GM18867 (cell line): ENCODE measurements around the gene TBX2.

ENCODE experiments used
- ATAC-seq: cut with Tn5 transposase; IDR thresholded peaks from one replicate; pipeline ENCODE4 v1.9.1; 2021; ENCODE audit warnings: mild to moderate bottlenecking, moderate library complexity; ENCODE audit not compliant: unreplicated experiment

TBX2 gene

GRCh38 chr17:61411261-61412142 lies 11.9 kb downstream of the TBX2 start:
- peak; percentile 13 for ATAC-seq

- peak; percentile 61 for ATAC-seq
Observed at GRCh38 chr17:61412143-61412859, 12.7 kb downstream of the TBX2 start.

- ATAC-seq: no peak
Observed at GRCh38 chr17:61412860-61413660, 13.4 kb downstream of the TBX2 start.

- ATAC-seq: no peak
Observed at GRCh38 chr17:61413661-61414126, 14.1 kb downstream of the TBX2 start.

DNA sequence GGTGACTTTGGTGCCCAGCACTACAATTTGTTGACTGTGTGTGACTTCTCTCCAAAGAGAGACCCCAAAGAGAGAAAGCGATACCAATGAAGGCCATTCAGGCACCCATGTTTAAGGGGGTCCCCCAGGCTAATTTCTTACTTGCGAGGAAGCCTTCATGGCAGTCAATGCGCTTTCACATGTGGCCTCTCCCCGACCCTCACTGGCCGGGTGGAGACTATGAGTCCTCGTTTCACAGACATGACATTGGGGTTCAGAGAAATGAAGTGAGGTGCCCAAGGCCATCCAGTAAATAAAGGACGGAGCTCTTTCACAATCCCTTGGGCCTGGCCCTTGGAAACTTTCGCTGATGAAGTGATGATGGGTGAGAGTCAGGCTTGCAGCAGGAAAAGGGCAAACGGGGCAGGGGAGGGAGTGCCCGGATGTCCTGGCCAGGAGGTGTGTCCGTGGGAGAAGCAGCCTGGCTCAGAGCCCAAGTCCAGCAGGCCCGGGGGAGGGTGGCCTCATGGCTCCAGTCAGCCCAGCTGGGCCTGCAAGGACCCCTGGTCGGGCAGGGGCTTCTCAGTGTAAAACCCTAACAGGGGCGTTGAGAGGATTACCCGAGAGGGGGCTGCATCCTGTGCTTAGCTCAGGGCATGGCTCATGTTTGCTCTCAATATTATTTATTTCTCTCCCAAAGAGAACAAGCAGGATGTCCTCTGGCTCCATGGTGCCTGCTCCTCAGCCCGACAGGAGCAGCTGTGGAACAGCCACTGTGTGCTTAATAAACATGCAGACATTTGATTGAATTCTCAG lies 14.7 kb downstream of the TBX2 start:
- no peak for ATAC-seq

GRCh38 chr17:61414936-61415251 lies 15.3 kb downstream of the TBX2 start:
- ATAC-seq: no peak

GRCh38 chr17:61415374-61416210 lies 15.9 kb downstream of the TBX2 start:
- no peak for ATAC-seq

GRCh38 chr17:61416211-61416539 lies 16.5 kb downstream of the TBX2 start:
- ATAC-seq: no peak

DNA sequence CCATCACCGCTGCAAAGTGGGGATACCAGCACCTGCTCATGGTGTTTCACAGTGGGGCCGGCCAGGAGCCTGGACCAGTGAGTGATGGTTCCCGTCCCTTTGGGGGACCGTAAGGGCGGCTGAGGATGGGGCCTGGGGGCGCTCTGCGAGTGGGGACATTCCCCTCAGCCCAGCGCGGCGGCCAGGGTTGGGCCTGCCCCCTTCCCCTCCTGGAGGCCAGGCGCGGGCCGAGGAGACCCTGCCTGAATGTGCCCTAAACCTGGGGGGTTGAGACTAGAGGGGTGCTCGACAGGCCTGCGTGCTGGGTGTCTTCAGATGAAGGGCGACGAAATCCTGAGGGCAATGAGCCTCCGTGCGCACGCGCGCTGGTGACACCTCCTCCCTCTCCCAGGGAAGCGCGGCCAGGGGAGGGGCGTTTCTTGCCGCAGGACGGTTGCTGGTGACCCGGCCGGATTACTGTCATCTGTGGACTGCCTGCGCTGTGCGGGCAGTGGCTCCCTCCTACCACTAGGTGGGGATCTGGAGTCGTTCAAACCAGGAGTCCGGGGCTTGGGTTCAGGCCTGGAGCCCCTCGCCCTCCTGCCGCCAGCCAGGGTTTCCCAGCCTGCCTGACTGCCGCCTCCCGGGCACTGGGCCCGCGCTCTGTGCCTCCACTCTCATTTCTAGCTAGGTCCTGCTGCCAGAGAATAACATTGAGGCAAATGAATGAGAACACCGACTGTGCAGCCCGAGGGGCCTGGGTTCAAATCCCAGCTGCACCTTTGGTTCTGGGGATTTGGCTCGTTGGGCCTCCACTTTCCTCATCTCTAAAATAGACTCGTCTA lies 17.1 kb downstream of the TBX2 start:
- ATAC-seq: peak; percentile 56

GRCh38 chr17:61418449-61418848 lies 18.8 kb downstream of the TBX2 start:
- no peak for ATAC-seq

- ATAC-seq: no peak
Observed at GRCh38 chr17:61419496-61420046, 19.9 kb downstream of the TBX2 start.

DNA sequence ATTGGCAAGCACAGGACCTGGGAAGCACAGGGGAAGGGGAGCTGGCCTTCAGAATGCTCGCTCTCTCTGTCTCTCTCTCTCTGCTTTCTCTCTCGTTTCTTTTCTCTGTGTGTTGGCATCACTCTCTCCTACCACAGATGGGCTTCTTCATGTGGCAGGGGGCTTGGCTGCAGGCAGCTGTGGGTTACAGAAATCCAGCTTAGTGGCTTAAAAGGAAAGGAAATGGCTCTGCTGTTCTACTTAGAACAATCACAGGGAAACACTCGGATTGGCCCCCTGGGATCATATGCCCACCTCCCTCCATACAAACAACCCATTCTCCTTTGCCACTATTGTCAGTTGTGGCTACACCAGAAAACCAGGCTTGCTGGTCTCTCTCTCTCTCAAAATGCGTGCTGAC lies 20.4 kb downstream of the TBX2 start:
- ATAC-seq: no peak

GRCh38 chr17:61420745-61421398 lies 21.2 kb downstream of the TBX2 start:
- no peak for ATAC-seq

DNA sequence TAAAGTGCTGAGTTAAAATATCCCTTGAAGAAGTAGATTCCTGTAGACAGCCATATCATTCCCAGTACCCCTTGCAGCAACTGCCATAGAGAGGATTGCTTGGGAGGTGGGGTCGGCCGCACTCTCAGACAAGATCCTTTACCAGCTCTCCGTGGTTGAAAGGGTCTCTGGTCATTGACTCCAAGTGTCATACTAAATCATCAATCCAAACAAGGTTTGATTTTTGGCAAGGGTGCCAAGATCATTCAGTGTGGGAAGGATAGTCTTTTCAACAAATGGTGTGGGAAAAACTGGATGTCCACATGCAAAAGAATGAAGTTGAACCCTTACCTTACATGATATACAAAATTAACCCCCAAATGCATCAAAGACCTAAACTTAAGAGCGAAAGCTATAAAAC lies 21.8 kb downstream of the TBX2 start:
- ATAC-seq: no peak

- ATAC-seq: no peak
Observed at GRCh38 chr17:61422116-61422799, 22.6 kb downstream of the TBX2 start.

- ATAC-seq: no peak
Observed at GRCh38 chr17:61422869-61423268, 23.2 kb downstream of the TBX2 start.

DNA sequence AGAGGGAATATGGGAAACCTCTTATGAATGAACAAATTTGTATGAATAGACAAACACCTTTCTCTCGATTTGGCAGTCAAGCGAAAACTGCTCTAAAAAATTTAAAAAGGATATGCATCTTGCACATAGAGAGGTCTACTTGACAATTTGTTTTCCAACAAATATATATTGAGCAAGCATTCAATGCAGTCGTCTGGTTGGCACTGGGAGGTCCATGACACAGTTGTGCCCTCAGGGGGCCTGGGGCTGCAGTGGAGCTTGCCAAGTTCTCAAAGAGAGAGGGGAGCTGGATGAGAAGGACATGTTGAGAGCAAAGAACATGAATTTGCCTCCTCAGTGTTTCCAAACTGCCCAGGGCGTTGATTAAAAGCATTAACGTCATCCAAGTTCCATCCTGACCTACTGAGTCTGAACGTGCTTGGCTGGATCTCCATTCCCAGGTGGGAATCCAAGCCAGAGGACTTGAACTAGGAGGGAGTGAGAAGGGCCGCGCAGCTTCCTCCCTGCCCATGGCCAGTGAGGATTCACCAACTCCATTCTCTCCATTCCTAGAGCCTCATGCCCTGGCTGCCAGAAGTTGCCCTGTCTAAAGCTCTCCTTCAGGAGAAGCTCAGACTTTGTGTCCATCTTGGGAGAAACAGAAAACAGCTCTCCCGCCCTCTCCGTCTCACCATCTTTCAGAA lies 24.5 kb downstream of the TBX2 start:
- no peak for ATAC-seq
